ENCODE results near the gene EIF3K. TPM values are rescaled to one million over a fixed set of nuclear protein-coding genes. Genes with fewer than 3 reads are reported as not detected.
"Not testable (repeated sequence)": the region's sequence is repeated elsewhere in the genome, so short reads cannot be mapped to it uniquely, and the experiment has no call there.

EIF3K gene
- total RNA-seq, 1 experiment from 2014 or later = 375 TPM

DNA sequence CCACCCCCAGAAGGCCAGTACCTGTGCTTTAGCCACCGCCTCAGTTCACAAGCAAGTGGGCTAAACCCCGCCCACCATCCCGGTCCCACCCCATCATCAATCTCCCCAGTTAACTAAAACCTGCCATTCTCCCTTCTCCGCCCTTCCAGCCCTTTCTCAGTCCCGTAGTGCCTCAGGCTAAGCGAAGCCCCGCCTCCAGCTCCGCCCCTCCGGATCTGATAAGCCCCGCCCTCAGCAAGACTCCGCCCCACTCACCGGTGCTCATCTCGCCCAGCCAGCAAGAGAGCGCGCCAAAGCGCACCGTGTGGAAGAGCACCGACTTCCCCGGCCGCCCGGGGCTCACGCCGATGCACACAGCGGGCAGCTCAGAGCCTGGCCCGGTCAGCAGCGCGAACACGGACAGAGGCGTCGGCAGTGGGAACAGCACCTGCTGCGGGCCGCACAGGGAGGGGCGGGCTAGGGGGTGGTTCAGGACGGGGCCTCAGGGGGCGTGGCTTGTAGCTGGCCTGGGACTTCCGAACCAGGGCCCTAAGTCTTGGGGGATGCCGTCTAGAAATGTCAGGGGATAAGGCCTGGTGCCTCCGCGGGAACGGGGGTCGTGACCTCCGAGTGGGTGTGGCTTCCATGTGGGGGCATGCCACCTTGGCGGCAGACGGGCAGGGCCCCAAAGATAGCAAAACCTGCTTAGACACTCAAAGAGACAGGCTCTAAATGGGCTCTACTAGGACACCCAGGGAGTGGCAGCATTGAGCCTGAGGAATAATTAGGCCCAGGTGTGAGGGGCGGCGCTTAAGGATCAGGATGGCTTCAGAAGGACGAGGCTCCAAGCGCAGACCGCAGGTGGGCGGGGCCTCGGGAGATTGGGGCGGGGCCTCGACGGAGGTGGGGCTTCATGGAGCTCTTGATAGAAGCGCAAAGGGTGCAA, 22.7 kb upstream of the EIF3K start:
- ChIA-PET POLR2A (no interaction called here), CTCF (no interaction called here)
- no peak for DNase-seq (ENCODE audit: unreplicated experiment)
- H3K36me3 Mint-ChIP-seq (ENCODE audit: insufficient read depth, unreplicated experiment) = no peaks in the 10 kb centered on the region
- TF ChIP-seq, protein P1, sequence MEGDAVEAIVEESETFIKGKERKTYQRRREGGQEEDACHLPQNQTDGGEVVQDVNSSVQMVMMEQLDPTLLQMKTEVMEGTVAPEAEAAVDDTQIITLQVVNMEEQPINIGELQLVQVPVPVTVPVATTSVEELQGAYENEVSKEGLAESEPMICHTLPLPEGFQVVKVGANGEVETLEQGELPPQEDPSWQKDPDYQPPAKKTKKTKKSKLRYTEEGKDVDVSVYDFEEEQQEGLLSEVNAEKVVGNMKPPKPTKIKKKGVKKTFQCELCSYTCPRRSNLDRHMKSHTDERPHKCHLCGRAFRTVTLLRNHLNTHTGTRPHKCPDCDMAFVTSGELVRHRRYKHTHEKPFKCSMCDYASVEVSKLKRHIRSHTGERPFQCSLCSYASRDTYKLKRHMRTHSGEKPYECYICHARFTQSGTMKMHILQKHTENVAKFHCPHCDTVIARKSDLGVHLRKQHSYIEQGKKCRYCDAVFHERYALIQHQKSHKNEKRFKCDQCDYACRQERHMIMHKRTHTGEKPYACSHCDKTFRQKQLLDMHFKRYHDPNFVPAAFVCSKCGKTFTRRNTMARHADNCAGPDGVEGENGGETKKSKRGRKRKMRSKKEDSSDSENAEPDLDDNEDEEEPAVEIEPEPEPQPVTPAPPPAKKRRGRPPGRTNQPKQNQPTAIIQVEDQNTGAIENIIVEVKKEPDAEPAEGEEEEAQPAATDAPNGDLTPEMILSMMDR (IDR thresholded peaks at IDR 0.05; ENCODE audit: unreplicated experiment) = no peak
- no TSS peak for BruUV-seq (replicated peaks)
- intact Hi-C loops (cut with micrococcal nuclease) = no loop called here
- no peak overlapping the region for H3K27ac Mint-ChIP-seq (ENCODE audit: low read depth, unreplicated experiment)
- no peaks in the 10 kb centered on the region for H3K27me3 Mint-ChIP-seq (ENCODE audit: insufficient read depth, unreplicated experiment)
- no peaks in the 10 kb centered on the region for H3K9me3 Mint-ChIP-seq (ENCODE audit: unreplicated experiment)
- H3K4me1 Mint-ChIP-seq (ENCODE audit: insufficient read depth, unreplicated experiment) = no peaks in the 10 kb centered on the region
- H3K4me3 Mint-ChIP-seq (ENCODE audit: unreplicated experiment) = no peak overlapping the region

DNA sequence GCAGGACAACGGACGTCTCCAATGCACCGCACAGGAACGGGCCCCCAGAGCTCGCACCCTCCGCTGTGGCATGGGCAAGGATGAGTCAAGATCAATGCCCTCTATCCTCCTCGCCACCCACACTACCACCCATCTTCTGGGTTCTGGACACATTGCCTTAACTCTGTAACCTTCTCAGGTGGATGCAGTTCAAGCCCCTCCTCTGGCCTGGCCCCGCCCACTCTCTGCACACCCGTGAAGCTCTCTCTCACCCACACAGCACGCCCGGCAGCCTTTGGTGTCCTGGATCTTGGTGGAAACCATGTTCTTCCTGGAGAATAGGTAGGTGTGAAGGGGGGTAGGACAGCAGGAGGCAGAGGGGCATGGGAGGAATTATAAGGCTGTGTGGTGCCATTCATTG, 21.9 kb upstream of the EIF3K start:
- no peak for DNase-seq (ENCODE audit: unreplicated experiment)
- TF ChIP-seq, protein P1 (IDR thresholded peaks at IDR 0.05; ENCODE audit: unreplicated experiment) = no peak
- no peak overlapping the region for H3K27ac Mint-ChIP-seq (ENCODE audit: low read depth, unreplicated experiment)

DNA sequence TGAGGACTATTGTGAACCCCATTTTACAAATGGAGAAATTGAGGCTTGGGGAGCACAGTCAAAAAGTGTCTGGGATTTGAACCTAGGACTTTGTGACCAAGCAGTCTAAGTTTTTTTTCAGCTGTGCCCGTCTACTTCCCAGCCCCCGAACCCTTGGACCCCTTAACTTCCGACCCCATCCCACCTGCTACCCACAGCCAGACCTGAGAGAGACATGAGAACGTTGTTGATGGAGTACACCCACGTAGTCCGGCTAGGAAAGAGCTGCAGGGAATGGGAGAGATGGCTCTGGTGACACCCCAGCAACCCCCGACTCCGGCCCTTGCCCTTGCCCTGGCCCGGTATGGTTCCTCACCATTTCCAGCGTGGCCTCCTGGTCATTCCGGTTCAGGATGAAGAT, 19.3 kb upstream of the EIF3K start:
- ChIA-PET POLR2A (no interaction called here), CTCF (no interaction called here)
- no peak overlapping the region for H3K4me3 Mint-ChIP-seq (ENCODE audit: unreplicated experiment)
- TF ChIP-seq, protein P1 (IDR thresholded peaks at IDR 0.05; ENCODE audit: unreplicated experiment) = no peak
- H3K27me3 Mint-ChIP-seq (ENCODE audit: insufficient read depth, unreplicated experiment) = no peaks in the 10 kb centered on the region
- H3K27ac Mint-ChIP-seq (ENCODE audit: low read depth, unreplicated experiment) = no peak overlapping the region
- no peak for DNase-seq (ENCODE audit: unreplicated experiment)
- H3K36me3 Mint-ChIP-seq (ENCODE audit: insufficient read depth, unreplicated experiment) = no peaks in the 10 kb centered on the region
- BruUV-seq (replicated peaks) = no TSS peak
- no peaks in the 10 kb centered on the region for H3K9me3 Mint-ChIP-seq (ENCODE audit: unreplicated experiment)
- no peaks in the 10 kb centered on the region for H3K4me1 Mint-ChIP-seq (ENCODE audit: insufficient read depth, unreplicated experiment)
- intact Hi-C loops (cut with micrococcal nuclease) = no loop called here

More for the DNA sequence above, 21.9 kb upstream of the EIF3K start:
- Mint-ChIP-seq H3K9me3 (ENCODE audit: unreplicated experiment) (no peaks in the 10 kb centered on the region), H3K27me3 (ENCODE audit: insufficient read depth, unreplicated experiment) (no peaks in the 10 kb centered on the region), H3K4me1 (ENCODE audit: insufficient read depth, unreplicated experiment) (no peaks in the 10 kb centered on the region), H3K36me3 (ENCODE audit: insufficient read depth, unreplicated experiment) (no peaks in the 10 kb centered on the region), H3K4me3 (ENCODE audit: unreplicated experiment) (no peak overlapping the region)
- BruUV-seq (replicated peaks) = no TSS peak
- intact Hi-C loops (cut with micrococcal nuclease) = no loop called here
- POLR2A ChIA-PET = no interaction called here
- CTCF ChIA-PET = no interaction called here

DNA sequence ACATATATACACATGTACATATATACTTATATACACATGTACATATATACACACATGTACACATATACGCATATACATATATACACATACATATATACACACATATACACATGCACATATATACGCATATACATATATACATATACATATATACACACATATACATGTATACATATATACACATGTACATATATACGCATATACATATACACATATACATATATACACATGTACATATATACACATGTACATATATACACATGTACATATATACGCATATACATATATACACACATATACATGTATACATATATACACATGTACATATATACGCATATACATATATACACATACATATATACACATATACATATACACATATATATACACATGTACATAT, 16.1 kb upstream of the EIF3K start:
- CTCF ChIA-PET; H3K27me3 Mint-ChIP-seq (ENCODE audit: insufficient read depth, unreplicated experiment); DNase-seq (ENCODE audit: unreplicated experiment); BruUV-seq (replicated peaks); H3K4me3 Mint-ChIP-seq (ENCODE audit: unreplicated experiment); intact Hi-C loops (cut with micrococcal nuclease); H3K9me3 Mint-ChIP-seq (ENCODE audit: unreplicated experiment); POLR2A ChIA-PET; H3K27ac Mint-ChIP-seq (ENCODE audit: low read depth, unreplicated experiment); H3K36me3 Mint-ChIP-seq (ENCODE audit: insufficient read depth, unreplicated experiment); H3K4me1 Mint-ChIP-seq (ENCODE audit: insufficient read depth, unreplicated experiment): not testable (repeated sequence)

Measured in MCF 10A (cell line).